HFF-Myc (cell line): ENCODE data around the gene DLL1.

Source experiments
- DNase-seq: peaks from one replicate; pipeline ENCODE4 v3.0.0-alpha.2; 2011; ENCODE audit warnings: low read depth; ENCODE audit errors: extremely low read depth
- H3K4me3 ChIP-seq: replicated peaks from 2 replicates; pipeline ENCODE4 v1.5.1; 2011; ENCODE audit warnings: low read depth, mild to moderate bottlenecking, control low read depth, low read length
- TF ChIP-seq, protein P1 (sequence below): IDR thresholded peaks from 2 replicates; pipeline ENCODE4 v1.5.1; 2012; ENCODE audit warnings: mild to moderate bottlenecking, low read depth, low read length, control low read depth; ENCODE audit errors: missing control alignments

DLL1 gene

DNA sequence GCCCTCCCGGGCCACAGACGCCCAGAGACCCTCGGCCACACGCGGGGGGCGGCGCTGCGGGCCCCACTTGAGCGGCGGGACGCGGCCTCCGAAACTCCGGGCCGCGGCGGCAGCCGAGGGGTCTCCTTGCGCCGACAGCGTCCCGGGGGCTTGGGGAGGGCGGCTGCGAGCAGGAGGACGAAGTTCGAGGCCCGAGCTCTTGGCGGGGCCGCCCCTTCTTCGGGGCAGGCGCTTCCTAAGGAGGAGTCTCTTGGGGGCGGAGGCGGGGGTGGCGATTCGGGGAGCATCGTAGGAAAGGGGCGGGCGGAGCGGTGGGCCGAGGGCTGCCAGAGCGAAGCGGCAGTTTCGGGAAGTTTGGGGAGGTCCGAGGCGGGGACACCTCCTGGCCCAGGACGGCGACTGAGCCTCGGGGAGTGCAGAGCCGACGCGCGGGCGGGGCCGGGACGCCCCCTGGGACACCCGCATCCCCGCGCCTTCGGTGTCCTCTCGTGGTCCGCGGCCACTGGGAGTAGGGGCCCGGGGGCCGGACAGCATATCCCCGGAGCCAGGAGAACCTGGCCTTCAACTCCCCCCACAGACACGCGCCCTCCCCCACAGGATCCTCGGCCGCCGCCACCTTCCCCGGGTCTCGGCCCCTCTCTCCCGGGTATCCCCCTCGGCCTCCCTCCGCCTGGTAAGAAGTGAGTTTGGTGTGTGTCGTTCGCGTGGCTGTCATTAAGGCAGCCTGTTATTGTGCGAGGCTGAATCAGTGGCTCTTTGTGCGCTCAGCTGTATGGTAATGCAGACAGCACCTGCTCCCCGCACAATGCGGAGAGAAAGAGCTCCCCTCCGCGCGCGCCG, 613 bp upstream of the DLL1 start:
- DNase-seq: no peak
- TF ChIP-seq, protein P1, sequence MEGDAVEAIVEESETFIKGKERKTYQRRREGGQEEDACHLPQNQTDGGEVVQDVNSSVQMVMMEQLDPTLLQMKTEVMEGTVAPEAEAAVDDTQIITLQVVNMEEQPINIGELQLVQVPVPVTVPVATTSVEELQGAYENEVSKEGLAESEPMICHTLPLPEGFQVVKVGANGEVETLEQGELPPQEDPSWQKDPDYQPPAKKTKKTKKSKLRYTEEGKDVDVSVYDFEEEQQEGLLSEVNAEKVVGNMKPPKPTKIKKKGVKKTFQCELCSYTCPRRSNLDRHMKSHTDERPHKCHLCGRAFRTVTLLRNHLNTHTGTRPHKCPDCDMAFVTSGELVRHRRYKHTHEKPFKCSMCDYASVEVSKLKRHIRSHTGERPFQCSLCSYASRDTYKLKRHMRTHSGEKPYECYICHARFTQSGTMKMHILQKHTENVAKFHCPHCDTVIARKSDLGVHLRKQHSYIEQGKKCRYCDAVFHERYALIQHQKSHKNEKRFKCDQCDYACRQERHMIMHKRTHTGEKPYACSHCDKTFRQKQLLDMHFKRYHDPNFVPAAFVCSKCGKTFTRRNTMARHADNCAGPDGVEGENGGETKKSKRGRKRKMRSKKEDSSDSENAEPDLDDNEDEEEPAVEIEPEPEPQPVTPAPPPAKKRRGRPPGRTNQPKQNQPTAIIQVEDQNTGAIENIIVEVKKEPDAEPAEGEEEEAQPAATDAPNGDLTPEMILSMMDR: no peak
- H3K4me3 ChIP-seq: peak overlapping the region; percentile 29; the same call in 1 of the 2 replicates

DNA sequence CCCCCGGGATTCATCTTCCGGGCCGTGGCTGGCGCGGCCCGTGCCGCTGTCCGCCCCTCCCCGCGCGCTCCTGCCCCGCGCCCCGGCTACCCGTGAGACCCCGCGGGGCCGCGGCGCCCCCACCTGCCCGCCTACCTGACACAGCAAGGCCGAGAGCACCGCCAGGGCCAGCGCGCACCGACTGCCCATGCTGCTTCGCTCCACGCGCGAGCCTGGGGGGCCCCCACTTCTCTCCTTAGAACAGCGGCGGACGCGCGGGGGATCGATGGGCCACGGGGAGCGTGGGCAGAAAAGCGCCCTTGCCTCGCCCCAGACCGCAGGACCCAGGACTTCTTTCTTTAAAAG, 955 bp downstream of the DLL1 start:
- peak overlapping the region; percentile 47 for H3K4me3 ChIP-seq
- TF ChIP-seq, protein P1: no peak
- DNase-seq: no peak

DNA sequence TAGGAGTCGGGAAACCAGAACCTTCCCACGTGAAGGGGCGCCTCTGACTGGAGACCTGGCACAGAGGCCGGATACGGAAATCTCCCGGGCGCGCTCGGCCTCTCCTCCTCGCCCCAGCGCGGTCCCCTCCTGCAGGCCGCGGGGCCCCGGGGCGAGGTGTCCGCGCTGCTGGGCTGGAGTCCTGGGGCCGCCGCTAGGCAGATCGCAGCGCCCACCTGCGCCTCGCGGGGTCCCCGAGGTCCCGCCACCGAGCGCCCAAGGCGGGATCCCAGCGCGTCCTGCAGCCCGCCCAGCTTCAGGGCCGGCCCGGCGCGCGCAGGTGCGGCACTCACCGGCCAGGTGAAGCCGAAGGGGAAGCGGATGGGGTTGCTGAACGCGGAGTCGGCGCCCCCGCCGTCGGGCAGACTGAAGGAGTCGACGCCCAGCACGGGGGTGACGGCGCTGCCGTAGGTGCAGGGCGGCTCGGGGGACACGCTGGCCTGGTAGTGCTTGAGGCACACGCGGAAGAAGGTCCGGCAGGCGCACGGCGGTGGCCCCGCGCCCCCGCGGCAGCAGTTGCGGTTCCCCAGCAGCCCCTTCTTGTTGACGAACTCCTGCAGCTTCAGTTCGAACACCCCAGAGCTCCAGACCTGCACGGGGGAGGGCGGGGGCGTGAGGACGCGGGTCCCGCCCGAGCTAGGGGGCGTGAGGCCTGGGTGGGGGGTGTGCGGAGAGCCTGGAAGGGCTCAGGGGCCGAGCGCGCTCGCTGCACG, 1.5 kb downstream of the DLL1 start:
- TF ChIP-seq, protein P1: no peak
- no peak overlapping the region for H3K4me3 ChIP-seq
- no peak for DNase-seq

GRCh38 chr6:170288852-170289179, 2.1 kb downstream of the DLL1 start:
- no peak for DNase-seq
- TF ChIP-seq, protein P1: no peak
- no peak overlapping the region for H3K4me3 ChIP-seq

GRCh38 chr6:170288091-170288631, 2.7 kb downstream of the DLL1 start:
- TF ChIP-seq, protein P1: no peak
- DNase-seq: no peak
- H3K4me3 ChIP-seq: no peak overlapping the region

DNA sequence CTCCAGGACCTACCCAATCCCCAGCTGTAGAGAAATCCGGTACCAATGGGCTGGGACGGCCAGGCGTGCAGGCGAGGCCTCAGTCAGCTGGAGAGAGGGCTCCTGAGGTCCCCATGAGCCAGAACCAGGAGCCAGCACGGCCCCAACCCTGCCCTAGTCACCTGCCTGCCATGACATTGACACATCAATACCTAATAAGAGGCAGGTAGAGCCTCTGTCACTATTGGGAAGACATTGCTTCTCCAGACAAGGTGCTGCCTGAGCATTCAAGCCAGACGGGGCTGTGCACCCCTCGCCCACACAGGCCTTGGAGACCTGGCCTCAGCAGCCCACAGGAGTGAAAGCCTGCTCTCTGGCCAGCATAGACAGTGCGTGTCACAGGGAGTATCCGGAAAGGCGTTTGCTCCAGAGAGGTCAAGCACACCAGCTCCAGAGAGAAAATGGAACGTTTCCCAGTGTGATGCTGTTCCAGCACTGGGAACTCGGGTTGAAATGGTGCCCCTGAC, 3.5 kb downstream of the DLL1 start:
- TF ChIP-seq, protein P1: no peak
- no peak for DNase-seq

More for the DNA sequence above, 3.5 kb downstream of the DLL1 start:
- no peak overlapping the region for H3K4me3 ChIP-seq
